Astrocyte (in vitro differentiated cells and primary cell): Measurements from ENCODE around the gene IL6ST.

ENCODE experiments used
- CTCF ChIP-seq: IDR thresholded peaks from 2 replicates; pipeline ENCODE4 v1.5.1; 2011; ENCODE audit warnings: low read depth, mild to moderate bottlenecking, inconsistent platforms, low read length, moderate library complexity; ENCODE audit not compliant: insufficient read depth
- EZH2 ChIP-seq: IDR thresholded peaks from 2 replicates; pipeline ENCODE4 v1.6.1; 2012; ENCODE audit warnings: mild to moderate bottlenecking, low read length, inconsistent platforms; ENCODE audit not compliant: insufficient read depth

- TF ChIP-seq CTCF: no peak
- no peak for TF ChIP-seq EZH2
Observed at GRCh38 chr5:55897905-55898304, 96.9 kb downstream of the IL6ST start.
